SK-N-SH (cell line): ENCODE measurements around the gene PLAAT5. TPM values are rescaled to one million over a fixed set of nuclear protein-coding genes. Genes with fewer than 3 reads are reported as not detected.

Source experiments
- CTCF ChIA-PET: fragments of 300-600, 350-600 bp; formaldehyde crosslinking; extraction: SDS; loops from one replicate; lab custom pipeline; 2021; lab: Yijun Ruan, JAX
- POLR2A ChIA-PET: fragments of 350-600 bp; sonication (Branson Sonifier 250); formaldehyde crosslinking; extraction: SDS; loops from one replicate; lab custom pipeline; 2020; ENCODE audit warnings: antibody characterized with exemption, inconsistent platforms; lab: Yijun Ruan, JAX
- DNase-seq: peaks from one replicate; pipeline ENCODE4 v3.0.0; 2012
- H2AFZ ChIP-seq: fragments of 200-600 bp; sonication (generic); 2 replicates; pipeline ENCODE4 v1.8.1; 2016; ENCODE audit warnings: antibody characterized with exemption, mild to moderate bottlenecking, low read depth
- H3F3A ChIP-seq: fragments of 200-600 bp; sonication (generic); replicated peaks from 2 replicates; pipeline ENCODE3; 2016; ENCODE audit warnings: antibody characterized with exemption, mild to moderate bottlenecking; ENCODE audit not compliant: insufficient read depth
- H3K27ac ChIP-seq, 2 experiments: fragments of 200-500 bp in 1 of 2; fragments of 200-600 bp in 1 of 2; sonication (Bioruptor generic) in 1 of 2; sonication (generic), shearing (Covaris generic) in 1 of 2; 2 replicates each; pipeline versions ENCODE4 v1.5.1 to v1.6.1; 2014 to 2016; ENCODE audit warnings: low read depth in 2 of 2, inconsistent platforms in 1 of 2, low read length in 1 of 2, mild to moderate bottlenecking in 1 of 2, mixed read lengths in 1 of 2
- H3K27me3 ChIP-seq: fragments of 200-600 bp; sonication (generic), shearing (Covaris generic); 2 replicates; pipeline ENCODE4 v1.6.1; 2016; ENCODE audit warnings: mixed run types; ENCODE audit not compliant: insufficient read depth
- H3K36me3 ChIP-seq, 2 experiments: fragments of 200-500 bp in 1 of 2; fragments of 200-600 bp in 1 of 2; sonication (Bioruptor generic) in 1 of 2; sonication (generic) in 1 of 2; replicated peaks in 1 of 2; 2 replicates each; pipeline versions ENCODE3 to v1.5.1; 2014 to 2016; ENCODE audit warnings: low read length in 1 of 2, mild to moderate bottlenecking in 1 of 2; ENCODE audit not compliant: insufficient read depth in 2 of 2, control insufficient read depth in 1 of 2
- H3K4me1 ChIP-seq, 2 experiments: fragments of 200-500 bp in 1 of 2; fragments of 200-600 bp in 1 of 2; sonication (Bioruptor generic) in 1 of 2; sonication (generic), shearing (Covaris generic) in 1 of 2; 2 replicates each; pipeline versions ENCODE4 v1.5.1 to v1.6.1; 2014 to 2016; ENCODE audit warnings: low read depth in 1 of 2, low read length in 1 of 2, mixed run types in 1 of 2; ENCODE audit not compliant: insufficient read depth in 2 of 2, control insufficient read depth in 1 of 2
- H3K4me2 ChIP-seq: fragments of 200-600 bp; sonication (generic), shearing (Covaris generic); 2 replicates; pipeline ENCODE4 v1.6.1; 2017; ENCODE audit warnings: mixed run types
- H3K4me3 ChIP-seq, 2 experiments: fragments of 200-500 bp in 1 of 2; fragments of 200-600 bp in 1 of 2; sonication (Bioruptor generic) in 1 of 2; sonication (generic), shearing (Covaris generic) in 1 of 2; 2 replicates each; pipeline versions ENCODE4 v1.5.1 to v1.8.1; 2014 to 2016; ENCODE audit warnings: low read depth in 2 of 2, inconsistent platforms in 1 of 2, low read length in 1 of 2, mild to moderate bottlenecking in 1 of 2, mixed read lengths in 1 of 2, moderate library complexity in 1 of 2
- H3K79me2 ChIP-seq: fragments of 200-600 bp; sonication (generic); 2 replicates; pipeline ENCODE4 v1.8.1; 2017; ENCODE audit warnings: mild to moderate bottlenecking; ENCODE audit not compliant: insufficient read depth
- H3K9ac ChIP-seq: fragments of 200-600 bp; sonication (generic); 2 replicates; pipeline ENCODE4 v1.6.1; 2017; ENCODE audit warnings: mixed run types
- H3K9me2 ChIP-seq: fragments of 200-600 bp; sonication (generic); 2 replicates; pipeline ENCODE4 v1.6.1; 2017; ENCODE audit warnings: mixed run types
- H3K9me3 ChIP-seq: fragments of 200-600 bp; sonication (generic); 2 replicates; pipeline ENCODE4 v1.6.1; 2017; ENCODE audit warnings: mixed run types, mild to moderate bottlenecking, moderate library complexity
- H4K20me1 ChIP-seq: fragments of 200-600 bp; sonication (generic); 2 replicates; pipeline ENCODE4 v1.6.1; 2017; ENCODE audit warnings: mild to moderate bottlenecking, mixed run types; ENCODE audit not compliant: insufficient read depth
- CHD2 ChIP-seq: fragments of 150-350 bp; IDR thresholded peaks from 2 replicates; pipeline ENCODE4 v1.6.1; 2018; ENCODE audit warnings: low read length; ENCODE audit not compliant: partially characterized antibody
- EP300 ChIP-seq, 2 experiments: IDR thresholded peaks; 2 replicates each; pipeline versions ENCODE4 v1.4.0 to v1.6.1; 2012; ENCODE audit warnings: borderline replicate concordance in 1 of 2, low read depth in 1 of 2, low read length in 1 of 2
- FOXJ3 ChIP-seq: sonication (generic); formaldehyde crosslinking; IDR thresholded peaks from 2 replicates; pipeline ENCODE4 v1.5.1; 2020; ENCODE audit warnings: mild to moderate bottlenecking, missing genetic modification reagents
- FOXM1 ChIP-seq: IDR thresholded peaks from 2 replicates; pipeline ENCODE4 v1.4.0; 2012; ENCODE audit warnings: low read depth, mild to moderate bottlenecking
- GABPA ChIP-seq: IDR thresholded peaks from 2 replicates; pipeline ENCODE4 v1.4.0; 2012; ENCODE audit warnings: low read depth, mild to moderate bottlenecking
- GATA2 ChIP-seq: sonication (generic); formaldehyde crosslinking; IDR thresholded peaks from 2 replicates; pipeline ENCODE4 v1.5.0; 2020; ENCODE audit warnings: mild to moderate bottlenecking, missing genetic modification reagents
- JUND ChIP-seq: IDR thresholded peaks from 2 replicates; pipeline ENCODE4 v1.4.0; 2012
- MXI1 ChIP-seq: IDR thresholded peaks from 2 replicates; pipeline ENCODE4 v1.6.1; 2012; ENCODE audit warnings: mild to moderate bottlenecking, low read depth, low read length, improper control_type of control experiment
- NFIC ChIP-seq: IDR thresholded peaks from 2 replicates; pipeline ENCODE4 v1.4.0; 2012; ENCODE audit warnings: borderline replicate concordance
- PBX3 ChIP-seq: IDR thresholded peaks from 2 replicates; pipeline ENCODE4; 2012
- REST ChIP-seq: IDR thresholded peaks from 2 replicates; pipeline ENCODE4 v1.6.1; 2012; ENCODE audit warnings: mild to moderate bottlenecking, low read depth, low read length, moderate library complexity
- RXRA ChIP-seq: IDR thresholded peaks from 2 replicates; pipeline ENCODE4 v1.4.0; 2012; ENCODE audit warnings: low read depth, mild to moderate bottlenecking, borderline replicate concordance
- TAF1 ChIP-seq: IDR thresholded peaks from 2 replicates; pipeline ENCODE4 v1.6.1; 2012; ENCODE audit warnings: low read depth, mild to moderate bottlenecking, low read length, moderate library complexity, borderline replicate concordance
- TCF12 ChIP-seq: IDR thresholded peaks from 2 replicates; pipeline ENCODE4 v1.4.0; 2012
- TEAD4 ChIP-seq: IDR thresholded peaks from 2 replicates; pipeline ENCODE4 v1.4.0; 2012; ENCODE audit warnings: mild to moderate bottlenecking, borderline replicate concordance; ENCODE audit not compliant: insufficient read depth
- WGBS: methylation state at CpG from one replicate; pipeline ENCODE4 v1.1.6; 2017; ENCODE audit warnings: low lambda C conversion rate; 5-methylcytosine and 5-hydroxymethylcytosine counted together
- polyA plus RNA-seq, 3 experiments: library from polyadenylated mRNA; depleted of rRNA; stranded (reverse); fragments of >200 nt; gene quantifications; 2 replicates each; pipeline ENCODE4 v1.2.3, GENCODE V29; 2012

The PLAAT5 gene
- polyA plus RNA-seq, 1 of the 3 experiments (the other 2 are of a cell fraction), result not detected

GRCh38 chr11:63503492-63503891 lies 12.5 kb upstream of the PLAAT5 start:
- ChIA-PET CTCF (no interaction called here), POLR2A (no interaction called here)
- no peaks in the 10 kb centered on the region for H3K4me1 ChIP-seq
- H3K9ac ChIP-seq, result no peak overlapping the region
- H3K79me2 ChIP-seq, result no peaks in the 10 kb centered on the region
- 51% methylated on average over 6 of the region's 6 CpGs for WGBS
- no peaks in the 10 kb centered on the region for H3K9me2 ChIP-seq
- no peak for DNase-seq
- no peak overlapping the region for H3K27ac ChIP-seq
- H2AFZ ChIP-seq, result no peak overlapping the region
- H4K20me1 ChIP-seq, result no peaks in the 10 kb centered on the region
- H3K4me3 ChIP-seq, result no peak overlapping the region
- no peaks in the 10 kb centered on the region for H3F3A ChIP-seq
- H3K36me3 ChIP-seq, result no peaks in the 10 kb centered on the region
- no peaks in the 10 kb centered on the region for H3K27me3 ChIP-seq
- H3K4me2 ChIP-seq, result no peak overlapping the region
- no peak for TF ChIP-seq TCF12
- TF ChIP-seq FOXJ3 (CRISPR knock-in tag), result no peak
- no peak for TF ChIP-seq GABPA
- TF ChIP-seq PBX3, result no peak
- TF ChIP-seq RXRA, result no peak
- no peak for TF ChIP-seq FOXM1
- no peak for TF ChIP-seq REST
- TF ChIP-seq JUND, result no peak
- TF ChIP-seq EP300 (IDR thresholded peaks at IDR 0.05; ENCODE audit: borderline replicate concordance in 1 of 2, low read depth in 1 of 2, low read length in 1 of 2), result no peak
- TF ChIP-seq TAF1, result no peak
- no peak for TF ChIP-seq CHD2
- no peak for TF ChIP-seq NFIC
- TF ChIP-seq, all 33 proteins: peak for 0
- peaks cover 6% of the 10 kb centered on the region; the same call in 1 of the 2 replicates for H3K9me3 ChIP-seq

GRCh38 chr11:63502252-63502820 lies 11.4 kb upstream of the PLAAT5 start:
- H3K27me3 ChIP-seq, result no peaks in the 10 kb centered on the region
- TF ChIP-seq MXI1 (no peak), CHD2 (no peak), FOXM1 (no peak), GATA2 (CRISPR knock-in tag) (no peak), JUND (no peak), TEAD4 (no peak), NFIC (no peak), REST (no peak)
- TF ChIP-seq, all 33 proteins: peak for 0
- Histone ChIP-seq H3F3A (no peaks in the 10 kb centered on the region), H2AFZ (no peak overlapping the region), H3K9ac (no peak overlapping the region), H3K4me1 (no peaks in the 10 kb centered on the region), H3K4me2 (no peak overlapping the region), H4K20me1 (no peaks in the 10 kb centered on the region), H3K27ac (no peak overlapping the region), H3K4me3 (no peak overlapping the region), H3K79me2 (no peaks in the 10 kb centered on the region), H3K9me2 (no peaks in the 10 kb centered on the region), H3K36me3 (no peaks in the 10 kb centered on the region), H3K9me3 (peaks cover 6% of the 10 kb centered on the region; the same call in 1 of the 2 replicates)
- CTCF ChIA-PET, result no interaction called here
- WGBS, result 13% methylated on average over 2 of the region's 2 CpGs
- POLR2A ChIA-PET, result no interaction called here
- no peak for DNase-seq
